Esophagus squamous epithelium (tissue), 4 donors: ENCODE results near the gene DEFB112.

ENCODE experiments used
- POLR2A ChIP-seq, 4 donors: fragments of 450-650 bp; IDR thresholded peaks; one replicate each; pipeline ENCODE4 v1.6.1; 2017; ENCODE audit warnings: antibody characterized with exemption in 4 of 4, mild to moderate bottlenecking in 4 of 4, moderate library complexity in 3 of 4
- TF ChIP-seq, protein P1 (sequence below), 6 experiments: fragments of 450-650 bp in 4 of 6; fragments of 200-600 bp in 2 of 6; sonication (generic) in 2 of 6; IDR thresholded peaks; one replicate each; pipeline ENCODE4 v1.5.1; 2016 to 2019; ENCODE audit warnings: antibody characterized with exemption in 6 of 6, mild to moderate bottlenecking in 4 of 6, moderate library complexity in 4 of 6

DNA sequence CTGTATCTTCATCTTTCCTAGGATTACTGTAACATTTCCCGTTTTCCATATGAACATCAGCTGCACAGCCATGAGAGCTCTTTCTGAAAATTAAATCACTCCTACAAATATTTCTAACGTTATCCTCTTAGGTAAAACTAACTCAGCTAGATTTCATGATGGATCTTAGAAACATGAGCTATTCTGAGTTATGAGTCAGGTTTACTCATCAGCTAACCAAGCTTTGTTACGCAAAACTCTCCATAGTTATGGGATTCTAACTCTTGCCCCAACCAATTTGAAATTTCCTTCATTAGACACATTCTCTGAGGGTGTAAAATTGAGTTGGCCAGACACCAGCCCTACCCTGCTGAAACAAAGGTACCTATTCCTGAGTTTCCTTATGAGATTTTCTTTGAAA lies 41.9 kb downstream of the DEFB112 start:
- TF ChIP-seq, protein P1, sequence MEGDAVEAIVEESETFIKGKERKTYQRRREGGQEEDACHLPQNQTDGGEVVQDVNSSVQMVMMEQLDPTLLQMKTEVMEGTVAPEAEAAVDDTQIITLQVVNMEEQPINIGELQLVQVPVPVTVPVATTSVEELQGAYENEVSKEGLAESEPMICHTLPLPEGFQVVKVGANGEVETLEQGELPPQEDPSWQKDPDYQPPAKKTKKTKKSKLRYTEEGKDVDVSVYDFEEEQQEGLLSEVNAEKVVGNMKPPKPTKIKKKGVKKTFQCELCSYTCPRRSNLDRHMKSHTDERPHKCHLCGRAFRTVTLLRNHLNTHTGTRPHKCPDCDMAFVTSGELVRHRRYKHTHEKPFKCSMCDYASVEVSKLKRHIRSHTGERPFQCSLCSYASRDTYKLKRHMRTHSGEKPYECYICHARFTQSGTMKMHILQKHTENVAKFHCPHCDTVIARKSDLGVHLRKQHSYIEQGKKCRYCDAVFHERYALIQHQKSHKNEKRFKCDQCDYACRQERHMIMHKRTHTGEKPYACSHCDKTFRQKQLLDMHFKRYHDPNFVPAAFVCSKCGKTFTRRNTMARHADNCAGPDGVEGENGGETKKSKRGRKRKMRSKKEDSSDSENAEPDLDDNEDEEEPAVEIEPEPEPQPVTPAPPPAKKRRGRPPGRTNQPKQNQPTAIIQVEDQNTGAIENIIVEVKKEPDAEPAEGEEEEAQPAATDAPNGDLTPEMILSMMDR (IDR thresholded peaks at IDR 0.05), result no peak
- no peak for TF ChIP-seq POLR2A (IDR thresholded peaks at IDR 0.05)
